NB4 (cell line): ENCODE results near the gene ATOH8.

Experiments used
- CTCF ChIP-seq: IDR thresholded peaks from one replicate; pipeline ENCODE4 v1.5.1; 2012; ENCODE audit warnings: low read depth, low read length
- MYC ChIP-seq: IDR thresholded peaks from 2 replicates; pipeline ENCODE4 v1.6.1; 2011; ENCODE audit warnings: low read depth, low read length
- POLR2A ChIP-seq: IDR thresholded peaks from 2 replicates; pipeline ENCODE4 v1.6.1; 2011; ENCODE audit warnings: mild to moderate bottlenecking; ENCODE audit not compliant: insufficient read length; ENCODE audit errors: extremely low read depth

DNA sequence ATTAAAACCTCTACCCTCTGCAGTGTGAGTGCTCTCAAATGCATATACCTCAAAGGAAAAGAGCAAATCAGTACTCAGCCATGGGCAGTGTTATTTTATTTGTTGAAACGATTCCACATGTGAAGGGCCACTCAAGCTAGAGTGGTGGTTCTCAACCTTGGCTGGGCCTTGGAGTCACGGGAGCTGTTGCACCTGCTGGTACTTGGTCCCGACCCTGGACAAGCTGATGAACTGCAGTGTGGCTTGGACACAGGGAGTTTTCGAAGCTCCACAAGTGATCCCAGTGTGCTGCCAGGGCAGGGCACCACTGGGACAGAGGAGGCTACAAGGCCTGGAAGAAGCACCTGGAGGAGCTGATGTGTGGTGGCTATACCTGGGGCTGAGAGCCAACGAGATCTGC is 40.0 kb upstream of the ATOH8 start:
- TF ChIP-seq POLR2A (no peak), CTCF (no peak), MYC (no peak)
